ENCODE results near the gene RBM42. TPM values are rescaled to one million over a fixed set of nuclear protein-coding genes. Genes with fewer than 3 reads are reported as not detected.

Gene RBM42
- total and polyA plus RNA-seq, 9 of the 15 experiments (the other 6 are each of a cell fraction or from before 2014, with no cell fraction given), result 5.7 to 149 (median 32.4) TPM

GRCh38 chr19:35619290-35619923 is 9.4 kb upstream of the RBM42 start:
- H3K4me1 ChIP-seq (replicated peaks in 1 of 2; ENCODE audit: control insufficient read depth in 2 of 2, insufficient read depth in 2 of 2, low read length in 2 of 2), result peaks cover 0 to 30% of the 10 kb centered on the region in 2 experiments; a peak in 2 of 5 replicates
- intact Hi-C loops (cut with micrococcal nuclease), result no loop called here
- DNase-seq (ENCODE audit: extremely low read depth in 1 of 4, low spot score in 3 of 4), result no peak
- no peak overlapping the region for H3K27ac ChIP-seq (ENCODE audit: extremely low read depth, low read depth, low read length)
- 92% methylated on average over 9 of the region's 12 CpGs for WGBS (ENCODE audit: insufficient coverage, low coverage, missing lambda C conversion rate)
- CTCF ChIA-PET (ENCODE audit: low intra/inter-chr PET ratio), result no interaction called here
- no peaks in the 10 kb centered on the region for H3K79me2 ChIP-seq (ENCODE audit: control insufficient read depth, insufficient read depth, low read length)
- FAIRE-seq, result no peak
- BruUV-seq (replicated peaks), result no TSS peak
- H3K4me2 ChIP-seq (ENCODE audit: insufficient read depth, low read length), result no peak overlapping the region
- TF ChIP-seq SP1 (CRISPR knock-in tag; IDR thresholded peaks at IDR 0.05) (no peak), ARID3B (CRISPR knock-in tag; IDR thresholded peaks at IDR 0.05; ENCODE audit: borderline replicate concordance) (no peak), ZBTB12 (CRISPR knock-in tag; IDR thresholded peaks at IDR 0.05) (no peak), NFATC3 (IDR thresholded peaks at IDR 0.05) (no peak), SNAPC5 (CRISPR knock-in tag; IDR thresholded peaks at IDR 0.05) (no peak), ZNF644 (tag; IDR thresholded peaks at IDR 0.05; ENCODE audit: low read depth) (no peak), ZNF408 (CRISPR knock-in tag; IDR thresholded peaks at IDR 0.05; ENCODE audit: low read depth) (no peak), ZNF551 (CRISPR knock-in tag; IDR thresholded peaks at IDR 0.05) (no peak), EGR1 (conservative IDR thresholded peaks at IDR 0.05) (no peak), ZNF707 (CRISPR knock-in tag; conservative IDR thresholded peaks at IDR 0.05) (no peak), RBM14 (IDR thresholded peaks at IDR 0.05; ENCODE audit: borderline replicate concordance, insufficient read depth, low read depth, low read length) (no peak), SIN3B (IDR thresholded peaks at IDR 0.05; ENCODE audit: low read depth) (no peak), HDGF (IDR thresholded peaks at IDR 0.05) (no peak), BCOR (IDR thresholded peaks at IDR 0.05) (no peak), RB1 (IDR thresholded peaks at IDR 0.05; ENCODE audit: low read depth) (no peak)
- POLR2A ChIA-PET, result interaction anchor here (0.7 to 1.2 kb wide), 2 partner anchors 18 to 240 kb away, joined by 3 to 5 read pairs; no protein-coding TSS in a partner anchor
- H3K9ac ChIP-seq (ENCODE audit: insufficient read depth in 1 of 2, low read depth in 2 of 2, low read length in 2 of 2), result peak overlapping the region in 1 of 2 experiments; percentile 82; a peak in 2 of 4 replicates
- ATAC-seq, result no peak
- H3K27me3 ChIP-seq (ENCODE audit: control insufficient read depth in 2 of 2, insufficient read depth in 2 of 2, low read length in 2 of 2), result no peaks in the 10 kb centered on the region
- H2AFZ ChIP-seq (ENCODE audit: low read depth, low read length), result no peak overlapping the region
- H4K20me1 ChIP-seq (replicated peaks; ENCODE audit: control insufficient read depth, insufficient read depth, low read length), result no peaks in the 10 kb centered on the region
- H3K9me3 ChIP-seq (replicated peaks; ENCODE audit: control insufficient read depth, insufficient read depth, low read depth, low read length), result no peaks in the 10 kb centered on the region
- H3K36me3 ChIP-seq (ENCODE audit: control insufficient read depth, insufficient read depth, low read length), result peaks cover 49% of the 10 kb centered on the region; the same call in 2 of the 3 replicates
- H3K4me3 ChIP-seq, result no peak overlapping the region
- in situ Hi-C loops (cut with MboI), result no loop called here
- H3K9me1 ChIP-seq (ENCODE audit: control insufficient read depth, insufficient read depth, low read length), result no peaks in the 10 kb centered on the region

All from K562 (cell line).